OCI-LY1 (cell line): ENCODE results near the gene NHLRC3.

Experiments
- H2AFZ ChIP-seq: fragments of 200-600 bp; sonication (generic), shearing (Covaris generic); 2 replicates; pipeline ENCODE4 v1.6.0; 2014; ENCODE audit warnings: antibody characterized with exemption, mild to moderate bottlenecking, low read length
- H3F3A ChIP-seq: fragments of 200-600 bp; sonication (generic), shearing (Covaris generic); 2 replicates; pipeline ENCODE4 v1.6.0; 2014; ENCODE audit warnings: mild to moderate bottlenecking, antibody characterized with exemption, low read length, moderate library complexity; ENCODE audit not compliant: insufficient read depth
- H3K27ac ChIP-seq: fragments of 200-600 bp; sonication (generic); 2 replicates; pipeline ENCODE4 v1.5.1; 2014; ENCODE audit warnings: low read length, mixed run types, mild to moderate bottlenecking, low read depth; ENCODE audit not compliant: poor library complexity, severe bottlenecking
- H3K27me3 ChIP-seq: fragments of 200-600 bp; sonication (generic); 2 replicates; pipeline ENCODE4 v1.6.0; 2014; ENCODE audit warnings: antibody characterized with exemption, mild to moderate bottlenecking, low read length, moderate library complexity; ENCODE audit not compliant: insufficient read depth
- H3K36me3 ChIP-seq: fragments of 200-600 bp; sonication (generic); 2 replicates; pipeline ENCODE4 v1.6.1; 2014; ENCODE audit warnings: mild to moderate bottlenecking, antibody characterized with exemption, low read length, moderate library complexity, mixed read lengths; ENCODE audit not compliant: insufficient read depth
- H3K4me1 ChIP-seq: fragments of 200-600 bp; sonication (generic); 2 replicates; pipeline ENCODE4 v1.5.1; 2014; ENCODE audit warnings: mild to moderate bottlenecking, low read length, moderate library complexity; ENCODE audit not compliant: insufficient read depth, severe bottlenecking
- H3K4me2 ChIP-seq: fragments of 200-600 bp; sonication (generic), shearing (Covaris generic); 2 replicates; pipeline ENCODE4 v1.6.1; 2014; ENCODE audit warnings: low read length
- H3K4me3 ChIP-seq: fragments of 200-600 bp; sonication (generic); 2 replicates; pipeline ENCODE4 v1.5.1; 2014; ENCODE audit warnings: low read length, low read depth, mild to moderate bottlenecking, mixed read lengths; ENCODE audit not compliant: poor library complexity, severe bottlenecking
- H3K79me2 ChIP-seq: fragments of 200-600 bp; shearing (Covaris generic); 2 replicates; pipeline ENCODE4 v1.6.1; 2016; ENCODE audit warnings: mixed run types, low read length, mixed read lengths; ENCODE audit not compliant: insufficient read depth
- H3K9ac ChIP-seq: fragments of 200-600 bp; sonication (generic), shearing (Covaris generic); 2 replicates; pipeline ENCODE4 v1.6.1; 2014; ENCODE audit warnings: mild to moderate bottlenecking, low read length, mixed read lengths
- H3K9me2 ChIP-seq: fragments of 200-600 bp; sonication (generic), shearing (Covaris generic); 2 replicates; pipeline ENCODE4 v1.6.1; 2014; ENCODE audit warnings: low read depth, mild to moderate bottlenecking, low read length, mixed read lengths
- H3K9me3 ChIP-seq: fragments of 200-600 bp; shearing (Covaris generic); 2 replicates; pipeline ENCODE4 v1.6.1; 2014; ENCODE audit warnings: low read length, mixed read lengths
- H4K20me1 ChIP-seq: fragments of 200-600 bp; sonication (generic), shearing (Covaris generic); 2 replicates; pipeline ENCODE4 v1.6.0; 2016; ENCODE audit warnings: mild to moderate bottlenecking, low read length; ENCODE audit not compliant: insufficient read depth
- EZH2 ChIP-seq: fragments of 200-600 bp; sonication (generic), shearing (Covaris generic); IDR thresholded peaks from 2 replicates; pipeline ENCODE4 v1.8.0; 2017; ENCODE audit warnings: borderline replicate concordance, mixed run types, mild to moderate bottlenecking, antibody characterized with exemption, low read length, moderate library complexity, mixed read lengths
- TF ChIP-seq, protein P1 (sequence below): fragments of 200-600 bp; sonication (generic), shearing (Covaris generic); IDR thresholded peaks from 2 replicates; pipeline ENCODE4 v1.5.1; 2017; ENCODE audit warnings: mild to moderate bottlenecking, antibody characterized with exemption, low read length, moderate library complexity, mixed read lengths

Gene NHLRC3

DNA sequence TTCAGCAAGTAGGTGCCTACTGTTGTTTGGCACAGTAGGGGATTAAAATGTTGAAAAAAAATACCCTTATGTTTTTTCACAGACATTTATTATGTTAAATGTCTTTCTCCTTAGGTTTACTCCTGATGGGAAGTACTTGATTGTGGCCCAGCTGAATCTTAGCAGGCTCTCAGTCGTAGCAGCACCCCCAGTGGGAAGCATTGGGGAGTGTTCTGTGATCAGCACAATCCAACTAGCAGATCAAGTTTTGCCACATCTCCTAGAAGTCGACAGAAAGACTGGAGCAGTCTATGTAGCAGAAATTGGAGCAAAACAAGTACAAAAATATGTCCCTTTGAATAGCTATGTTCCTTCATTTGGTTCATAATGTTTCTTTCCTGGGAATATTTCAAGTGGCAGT is 9.3 kb downstream of the NHLRC3 start:
- Histone ChIP-seq H3K4me2 (no peak overlapping the region), H3F3A (no peaks in the 10 kb centered on the region), H3K27me3 (no peaks in the 10 kb centered on the region), H3K36me3 (peaks cover 3% of the 10 kb centered on the region; the same call in 1 of the 2 replicates), H2AFZ (no peak overlapping the region), H3K9ac (no peak overlapping the region), H3K9me2 (no peaks in the 10 kb centered on the region), H4K20me1 (no peaks in the 10 kb centered on the region), H3K79me2 (no peaks in the 10 kb centered on the region), H3K27ac (no peak overlapping the region), H3K4me1 (no peaks in the 10 kb centered on the region), H3K4me3 (no peak overlapping the region), H3K9me3 (no peaks in the 10 kb centered on the region)
- TF ChIP-seq EZH2: no peak
- TF ChIP-seq, protein P1, sequence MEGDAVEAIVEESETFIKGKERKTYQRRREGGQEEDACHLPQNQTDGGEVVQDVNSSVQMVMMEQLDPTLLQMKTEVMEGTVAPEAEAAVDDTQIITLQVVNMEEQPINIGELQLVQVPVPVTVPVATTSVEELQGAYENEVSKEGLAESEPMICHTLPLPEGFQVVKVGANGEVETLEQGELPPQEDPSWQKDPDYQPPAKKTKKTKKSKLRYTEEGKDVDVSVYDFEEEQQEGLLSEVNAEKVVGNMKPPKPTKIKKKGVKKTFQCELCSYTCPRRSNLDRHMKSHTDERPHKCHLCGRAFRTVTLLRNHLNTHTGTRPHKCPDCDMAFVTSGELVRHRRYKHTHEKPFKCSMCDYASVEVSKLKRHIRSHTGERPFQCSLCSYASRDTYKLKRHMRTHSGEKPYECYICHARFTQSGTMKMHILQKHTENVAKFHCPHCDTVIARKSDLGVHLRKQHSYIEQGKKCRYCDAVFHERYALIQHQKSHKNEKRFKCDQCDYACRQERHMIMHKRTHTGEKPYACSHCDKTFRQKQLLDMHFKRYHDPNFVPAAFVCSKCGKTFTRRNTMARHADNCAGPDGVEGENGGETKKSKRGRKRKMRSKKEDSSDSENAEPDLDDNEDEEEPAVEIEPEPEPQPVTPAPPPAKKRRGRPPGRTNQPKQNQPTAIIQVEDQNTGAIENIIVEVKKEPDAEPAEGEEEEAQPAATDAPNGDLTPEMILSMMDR: no peak

DNA sequence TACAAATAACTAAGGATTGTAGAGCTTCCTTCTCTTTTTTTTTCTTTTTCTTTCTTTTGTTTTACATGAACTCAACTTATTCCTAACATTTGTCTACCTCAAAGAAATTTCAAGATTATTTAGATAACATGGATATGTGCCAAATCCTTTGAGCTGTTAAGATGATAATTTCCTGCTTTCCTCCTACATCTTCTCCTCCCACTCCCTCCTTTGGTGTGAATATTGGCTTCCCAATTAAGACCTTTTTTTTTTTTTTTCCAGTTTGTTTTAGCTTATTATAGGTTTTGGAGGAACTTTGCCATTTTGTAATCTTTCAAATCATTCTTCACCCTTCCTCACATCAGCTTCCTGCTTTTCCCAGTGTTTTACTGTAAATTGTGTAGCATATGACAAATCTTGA is 10.6 kb downstream of the NHLRC3 start:
- no peak for TF ChIP-seq EZH2
- TF ChIP-seq, protein P1: no peak
- no peak overlapping the region for H3K27ac ChIP-seq

DNA sequence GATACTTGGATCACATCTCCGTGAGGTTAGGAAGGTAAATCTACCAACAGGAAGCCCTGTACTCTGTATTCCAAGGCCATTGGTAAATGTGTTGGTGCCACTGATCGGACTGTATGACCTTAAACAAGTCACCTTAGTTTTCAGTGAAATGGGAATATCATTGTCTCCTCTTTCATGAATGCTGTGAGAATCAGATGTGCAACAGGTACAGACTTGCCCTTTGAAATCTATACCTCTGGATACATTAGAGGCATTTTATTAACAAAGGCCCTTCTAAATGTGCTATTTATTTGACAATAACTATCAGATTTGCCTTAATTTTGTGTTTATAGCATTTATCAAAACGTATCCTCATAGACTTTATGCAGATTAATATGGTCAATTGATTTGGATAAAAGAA is 11.0 kb downstream of the NHLRC3 start:
- Histone ChIP-seq H3K9me2 (no peaks in the 10 kb centered on the region), H3F3A (no peaks in the 10 kb centered on the region), H3K79me2 (no peaks in the 10 kb centered on the region), H4K20me1 (no peaks in the 10 kb centered on the region), H3K9me3 (no peaks in the 10 kb centered on the region), H3K36me3 (peaks cover 3% of the 10 kb centered on the region; the same call in 1 of the 2 replicates), H3K27me3 (no peaks in the 10 kb centered on the region), H3K4me2 (no peak overlapping the region), H3K4me1 (no peaks in the 10 kb centered on the region), H3K4me3 (no peak overlapping the region), H3K9ac (no peak overlapping the region), H3K27ac (no peak overlapping the region), H2AFZ (no peak overlapping the region)
- no peak for TF ChIP-seq EZH2
- TF ChIP-seq, protein P1: no peak

More for the DNA sequence above, 10.6 kb downstream of the NHLRC3 start:
- H3K4me3 ChIP-seq: no peak overlapping the region
- H4K20me1 ChIP-seq: no peaks in the 10 kb centered on the region
- peaks cover 3% of the 10 kb centered on the region; the same call in 1 of the 2 replicates for H3K36me3 ChIP-seq
- no peaks in the 10 kb centered on the region for H3K4me1 ChIP-seq
- no peaks in the 10 kb centered on the region for H3K27me3 ChIP-seq
- no peaks in the 10 kb centered on the region for H3K9me2 ChIP-seq
- no peaks in the 10 kb centered on the region for H3K9me3 ChIP-seq
- H2AFZ ChIP-seq: no peak overlapping the region
- no peak overlapping the region for H3K4me2 ChIP-seq
- no peaks in the 10 kb centered on the region for H3K79me2 ChIP-seq
- no peak overlapping the region for H3K9ac ChIP-seq
- H3F3A ChIP-seq: no peaks in the 10 kb centered on the region
